22Rv1 (cell line): ENCODE data around the gene PRSS21.

Source experiments
- H3K27ac ChIP-seq: fragments of 450-650 bp; 2 replicates; pipeline ENCODE4 v1.5.1; 2017
- CTCF ChIP-seq: fragments of 450-650 bp; IDR thresholded peaks from 2 replicates; pipeline ENCODE4 v1.5.1; 2017; ENCODE audit warnings: mild to moderate bottlenecking
- ZFX ChIP-seq: fragments of 450-650 bp; IDR thresholded peaks from 2 replicates; pipeline ENCODE4 v1.6.1; 2017; ENCODE audit warnings: antibody characterized with exemption, borderline replicate concordance

PRSS21 gene

GRCh38 chr16:2853531-2854073 lies 36.6 kb downstream of the PRSS21 start:
- TF ChIP-seq ZFX (no peak), CTCF (no peak)
- H3K27ac ChIP-seq: no peak overlapping the region

GRCh38 chr16:2854700-2855309 lies 37.8 kb downstream of the PRSS21 start:
- no peak overlapping the region for H3K27ac ChIP-seq
- TF ChIP-seq ZFX: no peak
- TF ChIP-seq CTCF: peak; percentile 75

GRCh38 chr16:2855536-2855935 lies 38.5 kb downstream of the PRSS21 start:
- H3K27ac ChIP-seq: no peak overlapping the region
- no peak for TF ChIP-seq ZFX
- TF ChIP-seq CTCF: no peak

- H3K27ac ChIP-seq: peak overlapping the region; percentile 33
- TF ChIP-seq ZFX (no peak), CTCF (no peak)
These were observed 39.1 kb downstream of the PRSS21 start for GRCh38 chr16:2856061-2856670.

GRCh38 chr16:2856686-2857450 lies 39.8 kb downstream of the PRSS21 start:
- H3K27ac ChIP-seq: peak overlapping the region; percentile 74
- TF ChIP-seq ZFX (no peak), CTCF (no peak)

GRCh38 chr16:2857451-2858244 lies 40.6 kb downstream of the PRSS21 start, which contains the start of gene PRSS22:
PRSS22 (minus strand) TSS chr16:2858170; CDS start chr16:2858104, 66 bp downstream.
- peak within 1 kb of the TSS; percentile 74 for H3K27ac ChIP-seq
- no peak for TF ChIP-seq ZFX
- TF ChIP-seq CTCF: no peak
